AG09319 (cell line): ENCODE data around the gene PRR5L.

ENCODE experiments used
- DNase-seq: peaks from one replicate; pipeline ENCODE4 v3.0.0-alpha.2; 2010; ENCODE audit warnings: low read depth; ENCODE audit errors: extremely low read depth
- CTCF ChIP-seq: IDR thresholded peaks from 2 replicates; pipeline ENCODE4 v1.5.1; 2011; ENCODE audit warnings: low read depth, mild to moderate bottlenecking, inconsistent platforms, low read length, moderate library complexity

Gene PRR5L

GRCh38 chr11:36257351-36257750 lies 38.7 kb upstream of the PRR5L start:
- no peak for DNase-seq
- no peak for TF ChIP-seq CTCF

- peak; percentile 44 for DNase-seq
- TF ChIP-seq CTCF = peak; percentile 79
Observed at GRCh38 chr11:36258730-36259360, 37.2 kb upstream of the PRR5L start.

- TF ChIP-seq CTCF = no peak
- no peak for DNase-seq
Observed at GRCh38 chr11:36261094-36261493, 35.0 kb upstream of the PRR5L start.

GRCh38 chr11:36264011-36264972 lies 31.8 kb upstream of the PRR5L start:
- no peak for TF ChIP-seq CTCF
- DNase-seq = no peak

- TF ChIP-seq CTCF = no peak
- DNase-seq = no peak
Observed at GRCh38 chr11:36264973-36265344, 31.1 kb upstream of the PRR5L start.

GRCh38 chr11:36265793-36266628 lies 30.1 kb upstream of the PRR5L start:
- peak; percentile 86 for TF ChIP-seq CTCF
- no peak for DNase-seq
